Measurements from ENCODE around the gene PDE11A. TPM values are rescaled to one million over a fixed set of nuclear protein-coding genes. Genes with fewer than 3 reads are reported as not detected.

The PDE11A gene
- total and polyA plus RNA-seq, 4 donors: 0.03 to 1.2 (median 0.58) TPM

GRCh38 chr2:177893880-177894279, 178.7 kb downstream of the PDE11A start:
- no peaks in the 10 kb centered on the region for H3K36me3 ChIP-seq (ENCODE audit: control insufficient read depth in 1 of 2, insufficient read depth in 2 of 2, low read length in 1 of 2)
- ATAC-seq (ENCODE audit: low FRiP score) (no peak), DNase-seq (no peak)
- H3K27ac ChIP-seq (ENCODE audit: low read depth in 1 of 2, low read length in 2 of 2): no peak overlapping the region
- H3K9me3 ChIP-seq (ENCODE audit: control insufficient read depth, low read length): no peaks in the 10 kb centered on the region
- H3K4me1 ChIP-seq (ENCODE audit: control insufficient read depth in 1 of 2, insufficient read depth in 2 of 2, low read length in 2 of 2): no peaks in the 10 kb centered on the region
- H3K4me3 ChIP-seq (ENCODE audit: low read length in 2 of 2): no peak overlapping the region
- intact Hi-C loops (cut with DNase I): no loop called here
- H3K27me3 ChIP-seq (ENCODE audit: control insufficient read depth in 1 of 2, insufficient read depth in 2 of 2, low read length in 1 of 2): no peaks in the 10 kb centered on the region

- ATAC-seq (ENCODE audit: low FRiP score) (no peak), DNase-seq (no peak)
- Histone ChIP-seq H3K27ac (ENCODE audit: low read depth in 1 of 2, low read length in 2 of 2) (no peak overlapping the region), H3K4me3 (ENCODE audit: low read length in 2 of 2) (no peak overlapping the region), H3K9me3 (ENCODE audit: control insufficient read depth, low read length) (no peaks in the 10 kb centered on the region), H3K27me3 (ENCODE audit: control insufficient read depth in 1 of 2, insufficient read depth in 2 of 2, low read length in 1 of 2) (no peaks in the 10 kb centered on the region), H3K4me1 (ENCODE audit: control insufficient read depth in 1 of 2, insufficient read depth in 2 of 2, low read length in 2 of 2) (no peaks in the 10 kb centered on the region), H3K36me3 (ENCODE audit: control insufficient read depth in 1 of 2, insufficient read depth in 2 of 2, low read length in 1 of 2) (no peaks in the 10 kb centered on the region)
- intact Hi-C loops (cut with DNase I): no loop called here
- 83 to 88% methylated on average over 1 of the region's 1 CpG for WGBS, 2 donors
These were observed 181.0 kb downstream of the PDE11A start for GRCh38 chr2:177891533-177891932.

GRCh38 chr2:177889818-177890460, 182.6 kb downstream of the PDE11A start:
- WGBS, 2 donors: 70 to 76% methylated on average over 1 of the region's 1 CpG
- ATAC-seq (ENCODE audit: low FRiP score) (no peak), DNase-seq (no peak)
- Histone ChIP-seq H3K9me3 (ENCODE audit: control insufficient read depth, low read length) (no peaks in the 10 kb centered on the region), H3K27ac (ENCODE audit: low read depth in 1 of 2, low read length in 2 of 2) (no peak overlapping the region), H3K4me1 (ENCODE audit: control insufficient read depth in 1 of 2, insufficient read depth in 2 of 2, low read length in 2 of 2) (no peaks in the 10 kb centered on the region), H3K4me3 (ENCODE audit: low read length in 2 of 2) (no peak overlapping the region), H3K36me3 (ENCODE audit: control insufficient read depth in 1 of 2, insufficient read depth in 2 of 2, low read length in 1 of 2) (no peaks in the 10 kb centered on the region), H3K27me3 (ENCODE audit: control insufficient read depth in 1 of 2, insufficient read depth in 2 of 2, low read length in 1 of 2) (no peaks in the 10 kb centered on the region)
- intact Hi-C loops (cut with DNase I): no loop called here

GRCh38 chr2:177888581-177888980, 184.0 kb downstream of the PDE11A start:
- DNase-seq (no peak), ATAC-seq (ENCODE audit: low FRiP score) (no peak)
- H3K4me1 ChIP-seq (ENCODE audit: control insufficient read depth in 1 of 2, insufficient read depth in 2 of 2, low read length in 2 of 2): no peaks in the 10 kb centered on the region
- no peak overlapping the region for H3K27ac ChIP-seq (ENCODE audit: low read depth in 1 of 2, low read length in 2 of 2)
- H3K36me3 ChIP-seq (ENCODE audit: control insufficient read depth in 1 of 2, insufficient read depth in 2 of 2, low read length in 1 of 2): no peaks in the 10 kb centered on the region
- H3K4me3 ChIP-seq (ENCODE audit: low read length in 2 of 2): no peak overlapping the region
- H3K27me3 ChIP-seq (ENCODE audit: control insufficient read depth in 1 of 2, insufficient read depth in 2 of 2, low read length in 1 of 2): no peaks in the 10 kb centered on the region
- WGBS, 2 donors: 78 to 85% methylated on average over 2 of the region's 2 CpGs
- intact Hi-C loops (cut with DNase I): no loop called here
- no peaks in the 10 kb centered on the region for H3K9me3 ChIP-seq (ENCODE audit: control insufficient read depth, low read length)

GRCh38 chr2:177887722-177888121, 184.9 kb downstream of the PDE11A start:
- no peaks in the 10 kb centered on the region for H3K27me3 ChIP-seq (ENCODE audit: control insufficient read depth in 1 of 2, insufficient read depth in 2 of 2, low read length in 1 of 2)
- no peak overlapping the region for H3K27ac ChIP-seq (ENCODE audit: low read depth in 1 of 2, low read length in 2 of 2)
- no peaks in the 10 kb centered on the region for H3K36me3 ChIP-seq (ENCODE audit: control insufficient read depth in 1 of 2, insufficient read depth in 2 of 2, low read length in 1 of 2)
- DNase-seq (no peak), ATAC-seq (ENCODE audit: low FRiP score) (no peak)
- H3K4me1 ChIP-seq (ENCODE audit: control insufficient read depth in 1 of 2, insufficient read depth in 2 of 2, low read length in 2 of 2): no peaks in the 10 kb centered on the region
- H3K9me3 ChIP-seq (ENCODE audit: control insufficient read depth, low read length): no peaks in the 10 kb centered on the region
- H3K4me3 ChIP-seq (ENCODE audit: low read length in 2 of 2): no peak overlapping the region
- WGBS, 2 donors: 87 to 92% methylated on average over 3 of the region's 3 CpGs
- intact Hi-C loops (cut with DNase I): no loop called here

GRCh38 chr2:177886824-177887223, 185.8 kb downstream of the PDE11A start:
- ATAC-seq (ENCODE audit: low FRiP score): no peak

GRCh38 chr2:177885828-177886466, 186.6 kb downstream of the PDE11A start:
- Histone ChIP-seq H3K4me3 (ENCODE audit: low read length in 2 of 2) (no peak overlapping the region), H3K27ac (ENCODE audit: low read depth in 1 of 2, low read length in 2 of 2) (no peak overlapping the region), H3K36me3 (ENCODE audit: control insufficient read depth in 1 of 2, insufficient read depth in 2 of 2, low read length in 1 of 2) (no peaks in the 10 kb centered on the region), H3K4me1 (ENCODE audit: control insufficient read depth in 1 of 2, insufficient read depth in 2 of 2, low read length in 2 of 2) (no peaks in the 10 kb centered on the region), H3K9me3 (ENCODE audit: control insufficient read depth, low read length) (no peaks in the 10 kb centered on the region), H3K27me3 (ENCODE audit: control insufficient read depth in 1 of 2, insufficient read depth in 2 of 2, low read length in 1 of 2) (no peaks in the 10 kb centered on the region)
- intact Hi-C loops (cut with DNase I): no loop called here
- ATAC-seq (ENCODE audit: low FRiP score): no peak
- 36 to 42% methylated on average over 2 of the region's 2 CpGs for WGBS, 2 donors
- no peak for DNase-seq

More at GRCh38 chr2:177886824-177887223, 185.8 kb downstream of the PDE11A start:
- H3K27me3 ChIP-seq (ENCODE audit: control insufficient read depth in 1 of 2, insufficient read depth in 2 of 2, low read length in 1 of 2): no peaks in the 10 kb centered on the region
- H3K4me3 ChIP-seq (ENCODE audit: low read length in 2 of 2): no peak overlapping the region
- no peak overlapping the region for H3K27ac ChIP-seq (ENCODE audit: low read depth in 1 of 2, low read length in 2 of 2)
- DNase-seq: no peak
- 90 to 94% methylated on average over 1 of the region's 1 CpG for WGBS, 2 donors
- intact Hi-C loops (cut with DNase I): no loop called here
- H3K36me3 ChIP-seq (ENCODE audit: control insufficient read depth in 1 of 2, insufficient read depth in 2 of 2, low read length in 1 of 2): no peaks in the 10 kb centered on the region
- no peaks in the 10 kb centered on the region for H3K4me1 ChIP-seq (ENCODE audit: control insufficient read depth in 1 of 2, insufficient read depth in 2 of 2, low read length in 2 of 2)
- H3K9me3 ChIP-seq (ENCODE audit: control insufficient read depth, low read length): no peaks in the 10 kb centered on the region

- Histone ChIP-seq H3K36me3 (ENCODE audit: control insufficient read depth in 1 of 2, insufficient read depth in 2 of 2, low read length in 1 of 2) (no peaks in the 10 kb centered on the region), H3K4me1 (ENCODE audit: control insufficient read depth in 1 of 2, insufficient read depth in 2 of 2, low read length in 2 of 2) (no peaks in the 10 kb centered on the region), H3K27me3 (ENCODE audit: control insufficient read depth in 1 of 2, insufficient read depth in 2 of 2, low read length in 1 of 2) (no peaks in the 10 kb centered on the region), H3K4me3 (ENCODE audit: low read length in 2 of 2) (no peak overlapping the region), H3K9me3 (ENCODE audit: control insufficient read depth, low read length) (no peaks in the 10 kb centered on the region), H3K27ac (ENCODE audit: low read depth in 1 of 2, low read length in 2 of 2) (no peak overlapping the region)
- no peak for ATAC-seq (ENCODE audit: low FRiP score)
- WGBS, 2 donors: 90 to 93% methylated on average over 2 of the region's 2 CpGs
- DNase-seq: no peak
- intact Hi-C loops (cut with DNase I): no loop called here
These were observed 189.4 kb downstream of the PDE11A start for GRCh38 chr2:177883177-177883576.

- intact Hi-C loops (cut with DNase I): no loop called here
- WGBS, 2 donors: 84 to 85% methylated on average over 1 of the region's 1 CpG
- Histone ChIP-seq H3K4me3 (ENCODE audit: low read length in 2 of 2) (no peak overlapping the region), H3K36me3 (ENCODE audit: control insufficient read depth in 1 of 2, insufficient read depth in 2 of 2, low read length in 1 of 2) (no peaks in the 10 kb centered on the region), H3K27me3 (ENCODE audit: control insufficient read depth in 1 of 2, insufficient read depth in 2 of 2, low read length in 1 of 2) (no peaks in the 10 kb centered on the region), H3K4me1 (ENCODE audit: control insufficient read depth in 1 of 2, insufficient read depth in 2 of 2, low read length in 2 of 2) (no peaks in the 10 kb centered on the region), H3K9me3 (ENCODE audit: control insufficient read depth, low read length) (no peaks in the 10 kb centered on the region), H3K27ac (ENCODE audit: low read depth in 1 of 2, low read length in 2 of 2) (no peak overlapping the region)
- no peak for DNase-seq
- no peak for ATAC-seq (ENCODE audit: low FRiP score)
These were observed 190.1 kb downstream of the PDE11A start for GRCh38 chr2:177882501-177882900.
